Measurements from ENCODE around the gene PWP1.

PWP1 gene

DNA sequence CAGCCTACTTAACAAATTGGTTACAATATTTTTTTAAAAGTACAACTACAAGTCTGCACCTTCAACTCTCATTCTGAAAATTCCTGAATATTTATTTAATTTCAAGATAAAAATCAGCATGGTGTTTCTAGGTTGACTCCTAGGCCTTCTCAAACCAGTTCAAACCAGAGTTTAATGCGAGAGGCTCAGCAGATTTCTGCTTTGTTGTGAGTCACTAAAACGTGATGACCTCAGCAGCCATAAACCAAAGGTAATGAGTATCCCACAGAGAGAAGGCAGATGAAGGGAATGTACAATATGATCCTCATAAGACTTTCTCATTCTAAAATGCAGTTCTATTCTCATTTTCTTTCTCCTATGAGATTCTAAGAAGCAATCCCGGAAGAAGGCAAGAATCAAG is 73.8 kb downstream of the PWP1 start:
- DNase-seq (ENCODE audit: low read depth) = peak; percentile 77
- peak overlapping the region; percentile 71 for H3K4me3 ChIP-seq (ENCODE audit: low read depth, low read length)
- TF ChIP-seq POLR2A (IDR thresholded peaks at IDR 0.05; ENCODE audit: extremely low read depth, insufficient read length) = no peak
- no peak for TF ChIP-seq MYC (IDR thresholded peaks at IDR 0.05; ENCODE audit: low read depth, low read length)
- TF ChIP-seq, protein P1, sequence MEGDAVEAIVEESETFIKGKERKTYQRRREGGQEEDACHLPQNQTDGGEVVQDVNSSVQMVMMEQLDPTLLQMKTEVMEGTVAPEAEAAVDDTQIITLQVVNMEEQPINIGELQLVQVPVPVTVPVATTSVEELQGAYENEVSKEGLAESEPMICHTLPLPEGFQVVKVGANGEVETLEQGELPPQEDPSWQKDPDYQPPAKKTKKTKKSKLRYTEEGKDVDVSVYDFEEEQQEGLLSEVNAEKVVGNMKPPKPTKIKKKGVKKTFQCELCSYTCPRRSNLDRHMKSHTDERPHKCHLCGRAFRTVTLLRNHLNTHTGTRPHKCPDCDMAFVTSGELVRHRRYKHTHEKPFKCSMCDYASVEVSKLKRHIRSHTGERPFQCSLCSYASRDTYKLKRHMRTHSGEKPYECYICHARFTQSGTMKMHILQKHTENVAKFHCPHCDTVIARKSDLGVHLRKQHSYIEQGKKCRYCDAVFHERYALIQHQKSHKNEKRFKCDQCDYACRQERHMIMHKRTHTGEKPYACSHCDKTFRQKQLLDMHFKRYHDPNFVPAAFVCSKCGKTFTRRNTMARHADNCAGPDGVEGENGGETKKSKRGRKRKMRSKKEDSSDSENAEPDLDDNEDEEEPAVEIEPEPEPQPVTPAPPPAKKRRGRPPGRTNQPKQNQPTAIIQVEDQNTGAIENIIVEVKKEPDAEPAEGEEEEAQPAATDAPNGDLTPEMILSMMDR (IDR thresholded peaks at IDR 0.05; ENCODE audit: low read depth, low read length) = no peak
- TF ChIP-seq MAX (IDR thresholded peaks at IDR 0.05; ENCODE audit: low read depth, low read length) = peak; percentile 33; the same call in 1 of the 2 replicates

GRCh38 chr12:107760207-107760808 is 74.7 kb downstream of the PWP1 start:
- TF ChIP-seq POLR2A (IDR thresholded peaks at IDR 0.05; ENCODE audit: extremely low read depth, insufficient read length) (no peak), MAX (IDR thresholded peaks at IDR 0.05; ENCODE audit: low read depth, low read length) (peak; percentile 78), MYC (IDR thresholded peaks at IDR 0.05; ENCODE audit: low read depth, low read length) (0 out of 2 replicates have a peak, but pooled peaks have one; percentile 24)
- TF ChIP-seq, protein P1 (IDR thresholded peaks at IDR 0.05; ENCODE audit: low read depth, low read length) = no peak
- peak overlapping the region; percentile 71 for H3K4me3 ChIP-seq (ENCODE audit: low read depth, low read length)
- DNase-seq (ENCODE audit: low read depth) = peak; percentile 61

DNA sequence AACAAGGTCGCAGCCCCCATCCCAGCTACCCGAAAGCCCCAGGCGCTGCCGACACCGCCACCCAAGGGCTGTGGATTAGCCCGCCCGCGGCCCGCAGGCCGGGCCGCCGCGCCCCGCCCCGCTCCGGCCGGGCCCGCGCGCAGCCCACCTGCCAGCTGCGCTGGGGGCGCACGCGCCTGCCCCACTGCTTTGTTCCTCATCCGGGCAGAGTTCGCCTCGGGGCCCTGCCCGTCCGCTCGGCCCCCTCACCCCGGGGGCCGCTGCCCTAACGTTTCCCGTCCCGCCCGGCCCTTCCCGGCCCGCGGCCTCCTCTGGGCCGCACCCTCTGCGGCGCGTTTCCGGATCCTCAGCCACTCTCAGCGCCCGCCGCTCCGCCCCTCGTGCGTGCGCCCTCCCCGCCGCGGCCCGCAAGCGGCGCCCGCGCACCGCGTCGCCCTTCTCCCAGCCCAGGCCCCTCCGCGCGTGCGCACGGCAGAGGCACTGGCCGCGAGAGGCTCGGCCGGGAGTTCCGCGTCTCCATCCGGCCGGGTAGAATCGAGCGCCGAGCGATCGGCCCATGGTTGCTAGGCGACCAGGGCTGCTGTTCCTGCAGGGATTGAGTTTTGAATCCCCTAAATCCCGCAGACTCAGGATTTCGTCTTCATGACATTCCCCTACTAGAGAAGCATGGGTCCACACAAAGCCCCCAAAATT is 75.4 kb downstream of the PWP1 start, which contains the start of gene PRDM4:
Gene PRDM4, minus strand, starts transcription at position 329 of the 693 bp plus-strand sequence. CDS start 622 bp downstream, outside the sequence.
- TF ChIP-seq POLR2A (IDR thresholded peaks at IDR 0.05; ENCODE audit: extremely low read depth, insufficient read length) (peak; percentile 77), MYC (IDR thresholded peaks at IDR 0.05; ENCODE audit: low read depth, low read length) (peak; percentile 80; the same call in 1 of the 2 replicates), MAX (IDR thresholded peaks at IDR 0.05; ENCODE audit: low read depth, low read length) (peak; percentile 54)
- TF ChIP-seq, protein P1 (IDR thresholded peaks at IDR 0.05; ENCODE audit: low read depth, low read length) = no peak
- peak; percentile 96 for DNase-seq (ENCODE audit: low read depth)
- H3K4me3 ChIP-seq (ENCODE audit: low read depth, low read length) = peak within 1 kb of the TSS; percentile 71

- peak overlapping the region; percentile 52 for H3K4me3 ChIP-seq (ENCODE audit: low read depth, low read length)
- peak; percentile 11 for DNase-seq (ENCODE audit: low read depth)
- TF ChIP-seq MYC (IDR thresholded peaks at IDR 0.05; ENCODE audit: low read depth, low read length) (no peak), MAX (IDR thresholded peaks at IDR 0.05; ENCODE audit: low read depth, low read length) (no peak), POLR2A (IDR thresholded peaks at IDR 0.05; ENCODE audit: extremely low read depth, insufficient read length) (no peak)
- TF ChIP-seq, protein P1 (IDR thresholded peaks at IDR 0.05; ENCODE audit: low read depth, low read length) = no peak
These were observed 75.9 kb downstream of the PWP1 start for GRCh38 chr12:107761502-107761904.

Measured in NB4 (cell line).